GM18507 (cell line): Measurements from ENCODE around the gene NPVF.

Source experiments
- DNase-seq: peaks from one replicate; pipeline ENCODE4 v3.0.0; 2011; ENCODE audit warnings: low read depth; ENCODE audit not compliant: insufficient read length; ENCODE audit errors: extremely low spot score
- FAIRE-seq: peaks from 2 replicates; lab custom pipeline; 2011; peaks lifted over from hg19 to GRCh38; lab: Jason Lieb, UNC

NPVF gene, protein sequence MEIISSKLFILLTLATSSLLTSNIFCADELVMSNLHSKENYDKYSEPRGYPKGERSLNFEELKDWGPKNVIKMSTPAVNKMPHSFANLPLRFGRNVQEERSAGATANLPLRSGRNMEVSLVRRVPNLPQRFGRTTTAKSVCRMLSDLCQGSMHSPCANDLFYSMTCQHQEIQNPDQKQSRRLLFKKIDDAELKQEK

DNA sequence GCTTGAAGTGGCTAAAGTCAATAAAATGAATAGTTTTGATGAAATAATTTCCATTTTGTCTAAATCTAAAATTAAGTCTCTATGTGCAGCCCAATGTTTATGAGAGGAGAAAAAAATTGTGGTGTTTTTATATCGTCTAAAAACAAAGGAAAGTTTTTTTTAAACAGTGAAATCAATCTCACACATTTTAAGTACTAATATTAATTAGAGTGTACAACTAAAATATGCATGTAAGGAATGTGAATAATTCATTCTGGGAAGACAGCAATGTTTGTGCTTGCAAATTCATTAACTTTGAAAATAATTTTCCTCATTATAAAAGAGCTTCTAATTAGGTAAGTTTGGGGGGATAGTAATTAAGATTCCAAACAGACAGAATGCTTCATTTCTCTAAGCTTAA is at the start of gene NPVF:
TSS of gene NPVF (minus strand) at position 101 of the 400 bp plus-strand sequence. CDS start at position 54, 47 bp downstream.
- no peak for DNase-seq
- no peak for FAIRE-seq

DNA sequence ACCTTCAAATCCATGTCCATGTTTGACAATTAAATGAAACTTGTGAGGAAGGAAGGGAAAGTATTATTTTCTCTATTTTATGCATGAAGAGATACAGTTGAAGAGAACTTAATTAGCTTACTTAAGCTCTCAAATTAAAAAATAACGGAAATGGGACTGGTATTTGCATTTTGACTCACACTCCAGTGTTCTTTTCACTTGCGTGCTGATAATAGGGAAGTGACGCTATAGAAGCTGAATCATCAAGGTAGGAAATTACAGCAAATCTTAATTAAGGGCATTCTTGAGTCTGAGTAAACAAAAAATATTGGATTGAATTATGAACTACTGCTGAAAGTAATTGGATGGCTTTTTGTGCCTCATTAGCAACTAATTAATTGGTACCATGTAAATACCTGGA is 44.0 kb upstream of the NPVF start:
- no peak for FAIRE-seq
- DNase-seq = no peak

DNA sequence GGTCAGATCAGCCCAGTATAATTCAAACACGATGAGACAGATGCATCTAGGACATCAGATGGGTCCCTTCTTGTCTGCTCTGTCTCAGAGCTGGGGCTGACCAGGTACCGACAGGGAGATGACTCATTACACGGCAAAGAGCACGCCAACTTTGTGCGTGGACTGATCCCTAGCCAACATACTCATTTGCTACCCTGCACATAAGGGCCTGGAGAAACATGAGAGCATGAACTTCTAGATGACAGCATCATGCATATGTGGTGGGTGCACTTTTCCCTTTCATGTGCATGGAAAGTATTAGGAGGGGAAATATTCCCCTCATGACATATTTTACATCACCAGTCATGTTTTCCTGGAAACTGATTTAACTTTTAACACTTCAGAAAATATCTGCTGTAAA is 35.1 kb upstream of the NPVF start:
- DNase-seq (no peak), FAIRE-seq (no peak)

DNA sequence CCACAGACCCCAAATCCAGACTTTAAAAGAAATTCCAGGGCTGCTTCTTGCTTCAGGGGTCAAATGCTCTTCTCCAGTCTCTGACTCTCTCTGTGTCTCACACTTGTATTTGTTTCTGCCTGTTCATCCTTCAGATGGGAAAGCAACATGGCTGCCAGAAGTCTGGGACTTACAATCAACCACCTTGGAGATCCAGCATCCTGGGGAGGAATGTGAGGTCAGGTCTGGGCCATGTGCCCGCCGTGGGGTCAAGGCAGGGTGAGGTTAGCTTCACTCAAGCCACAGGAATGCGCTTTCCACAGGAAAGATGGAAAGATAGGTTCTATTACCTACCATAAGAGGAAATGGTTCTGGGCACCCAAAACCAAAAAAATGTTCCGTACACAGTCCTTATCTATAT is 34.3 kb upstream of the NPVF start:
- DNase-seq (no peak), FAIRE-seq (no peak)

DNA sequence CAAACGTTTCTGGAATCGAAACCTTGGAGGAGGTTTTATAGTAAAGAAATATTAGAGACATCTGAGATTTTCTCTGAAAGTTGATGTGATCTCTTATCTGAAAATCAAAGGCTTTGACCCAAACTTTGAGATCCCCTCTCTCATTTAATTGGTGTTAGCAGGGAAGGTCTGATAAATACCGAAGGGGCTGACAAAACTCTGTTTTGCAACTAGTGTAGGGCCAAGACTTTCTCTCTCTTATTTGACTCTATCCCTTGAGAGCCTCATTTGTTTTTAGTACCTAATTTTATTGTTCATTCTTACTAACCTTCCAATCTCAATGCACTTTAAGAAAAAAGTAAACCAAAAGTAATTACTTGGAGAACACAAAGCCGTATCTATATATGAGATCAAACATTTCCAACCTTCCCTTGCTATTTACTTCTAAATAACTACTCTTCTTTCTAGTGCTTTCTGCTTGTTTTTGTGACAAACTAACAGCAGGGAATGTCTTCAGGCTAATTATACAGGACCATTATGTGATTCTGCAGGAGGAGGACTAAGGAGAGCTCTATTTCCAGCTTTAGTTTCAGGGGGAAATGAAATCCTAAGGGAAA is 33.4 kb upstream of the NPVF start:
- FAIRE-seq = no peak
- no peak for DNase-seq

DNA sequence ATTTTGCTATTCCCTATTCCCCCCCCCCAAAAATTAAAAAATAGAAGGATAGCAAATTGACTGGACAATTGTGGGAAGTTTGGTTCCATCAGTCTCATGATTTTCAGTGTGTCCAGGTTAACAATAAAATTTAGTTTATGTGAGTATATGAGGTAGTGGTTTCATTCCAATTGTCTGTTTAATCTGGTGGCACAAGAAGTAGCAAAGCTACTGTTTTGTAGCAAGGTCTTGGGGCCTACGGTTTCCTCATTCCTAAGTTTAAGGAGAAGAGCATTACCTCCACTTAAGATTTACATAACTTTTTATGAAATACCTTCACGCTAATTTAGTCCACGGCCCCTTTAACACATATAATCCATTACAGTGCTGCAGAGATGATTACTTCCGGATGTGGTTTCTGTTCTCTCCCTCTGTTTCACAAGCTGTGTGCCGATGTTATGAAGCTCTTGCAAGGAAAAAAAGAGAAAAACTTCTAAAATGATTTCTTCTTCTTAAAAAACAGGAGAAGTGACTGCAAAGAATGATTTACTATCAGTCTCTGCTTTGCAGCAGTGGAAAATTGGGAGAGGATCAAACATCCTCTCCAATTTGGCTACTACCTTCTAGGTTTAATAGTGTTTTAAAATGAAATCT is 32.7 kb upstream of the NPVF start:
- DNase-seq (peak; percentile 4), FAIRE-seq (peak; percentile 57)

DNA sequence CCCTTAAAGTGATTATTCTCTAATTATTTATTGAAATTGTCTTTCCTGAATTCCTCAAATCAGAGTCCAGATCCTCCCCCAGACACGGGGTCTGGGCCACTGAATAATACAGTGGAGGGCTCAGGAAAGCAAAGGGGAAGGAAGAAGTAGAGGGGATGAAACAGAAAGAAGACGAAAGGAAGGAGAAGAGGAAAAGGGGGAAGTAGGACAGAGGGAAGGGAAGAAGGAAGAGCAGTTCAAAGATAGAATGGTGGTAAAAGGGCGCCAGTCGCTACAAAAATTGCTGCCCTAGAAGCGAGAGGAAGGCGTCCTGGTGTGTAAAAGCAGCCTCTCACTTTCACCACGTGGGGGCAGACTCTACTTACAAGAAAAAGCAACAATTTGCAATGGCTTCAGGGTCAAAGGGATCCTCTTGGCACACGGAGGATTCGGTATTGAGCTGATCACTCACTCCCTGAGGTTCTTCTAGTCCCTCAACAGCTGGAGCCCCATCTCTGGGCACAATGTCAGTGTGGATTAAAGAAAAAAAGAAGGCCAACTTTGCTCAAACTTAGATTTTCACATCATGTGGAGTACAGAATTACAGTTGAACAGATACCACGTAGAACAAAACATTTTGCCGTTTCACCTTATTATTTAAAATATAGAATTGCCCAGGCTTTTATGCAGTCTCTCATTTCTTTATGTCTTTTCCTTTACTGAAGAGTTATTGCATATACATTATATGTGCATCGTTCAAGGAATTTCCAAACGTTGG is 31.4 kb upstream of the NPVF start:
- DNase-seq (peak; percentile 20), FAIRE-seq (peak; percentile 95)

DNA sequence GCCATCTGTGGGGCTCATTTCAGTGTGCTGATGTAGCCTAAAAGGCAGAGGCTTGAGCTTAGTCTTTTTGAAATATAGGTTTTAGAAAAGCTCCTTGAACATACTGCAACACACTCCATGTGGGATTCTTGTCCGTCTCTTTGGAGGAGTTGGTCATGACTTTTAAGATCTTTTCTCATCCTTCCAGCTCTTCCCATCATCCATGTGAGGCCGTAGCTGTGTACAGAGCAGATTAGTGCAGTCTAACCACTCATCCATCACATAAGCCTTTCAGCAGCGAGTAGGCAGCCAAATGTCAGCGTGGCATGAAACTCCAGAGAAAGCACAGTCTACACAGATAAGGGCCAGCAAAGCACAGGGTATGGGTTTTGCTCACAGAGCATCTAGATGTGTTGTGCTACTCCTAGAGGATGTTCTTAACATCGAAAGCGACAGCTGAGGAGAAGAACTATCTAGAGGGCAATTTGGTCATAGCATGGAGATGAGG is 28.1 kb upstream of the NPVF start:
- DNase-seq (no peak), FAIRE-seq (no peak)

DNA sequence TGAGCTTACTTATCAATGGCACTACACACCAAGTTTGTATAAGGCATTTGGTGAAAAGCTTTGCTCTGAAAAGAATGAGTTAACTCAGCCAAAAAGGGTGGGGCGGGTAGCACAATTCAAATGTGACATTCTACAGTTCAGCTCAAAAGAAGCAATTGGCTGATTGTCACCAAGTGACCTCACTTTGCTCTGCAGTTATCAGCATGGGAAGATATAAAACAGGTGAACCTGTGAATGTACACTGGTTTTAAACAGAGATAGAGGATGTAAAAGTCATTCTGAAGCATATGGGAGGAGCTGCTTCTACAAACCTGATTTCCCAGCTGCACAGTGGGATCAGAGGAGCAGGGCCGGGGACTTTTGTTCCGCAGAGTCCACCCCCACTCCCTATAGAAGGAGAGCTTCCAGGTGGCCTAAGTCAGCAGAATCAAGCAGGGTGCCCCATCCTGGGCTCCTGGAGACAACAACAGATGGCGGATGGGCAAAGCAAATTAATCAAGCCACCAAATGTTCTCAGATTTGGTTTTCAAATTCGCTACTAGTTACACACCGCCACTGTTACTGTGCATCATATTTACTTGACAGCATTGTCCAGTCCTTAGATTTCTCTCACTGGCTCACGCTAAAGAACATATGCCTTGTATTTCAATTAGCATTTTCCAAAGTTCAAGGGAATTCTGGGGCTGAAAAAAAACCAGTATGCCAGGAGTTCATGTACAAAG is 27.5 kb upstream of the NPVF start:
- DNase-seq (no peak), FAIRE-seq (no peak)

DNA sequence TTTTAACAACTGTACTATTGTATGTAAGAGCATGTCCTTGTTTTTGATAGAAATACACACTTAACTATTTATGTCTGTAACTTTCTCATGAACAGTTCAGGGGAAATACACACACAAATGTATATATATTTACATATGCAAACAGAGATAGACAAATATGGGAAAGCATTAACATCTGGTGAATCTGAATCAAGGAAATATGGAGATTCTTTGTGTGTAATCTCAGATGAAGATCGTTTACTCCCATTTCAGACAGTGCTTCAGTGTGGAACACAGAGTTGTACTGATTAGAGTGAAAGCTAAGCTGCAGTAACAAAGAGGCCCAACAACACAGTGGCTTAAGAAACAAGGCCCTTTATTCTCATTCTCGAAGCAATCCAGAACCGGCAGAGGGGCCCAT is 26.3 kb upstream of the NPVF start:
- DNase-seq (no peak), FAIRE-seq (no peak)

DNA sequence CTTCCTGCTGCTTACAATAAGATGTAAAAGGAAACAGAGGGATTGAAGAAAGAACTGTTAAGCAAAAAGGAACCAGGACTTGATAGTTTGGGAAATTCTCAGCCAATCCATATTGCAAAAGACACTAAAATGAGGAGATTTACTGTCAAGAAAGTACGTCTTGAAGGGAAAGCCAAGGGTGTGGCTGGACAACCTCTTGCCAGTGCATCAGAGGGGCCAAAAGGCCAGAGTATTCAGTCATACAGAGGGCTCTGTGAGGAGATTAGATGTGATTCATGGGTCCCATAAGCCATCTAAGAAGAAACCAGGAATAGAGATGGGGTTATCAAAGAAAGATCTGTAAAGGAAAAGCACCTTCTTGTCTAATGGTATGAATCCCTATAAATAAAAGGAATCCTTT is 25.4 kb upstream of the NPVF start:
- no peak for DNase-seq
- no peak for FAIRE-seq

DNA sequence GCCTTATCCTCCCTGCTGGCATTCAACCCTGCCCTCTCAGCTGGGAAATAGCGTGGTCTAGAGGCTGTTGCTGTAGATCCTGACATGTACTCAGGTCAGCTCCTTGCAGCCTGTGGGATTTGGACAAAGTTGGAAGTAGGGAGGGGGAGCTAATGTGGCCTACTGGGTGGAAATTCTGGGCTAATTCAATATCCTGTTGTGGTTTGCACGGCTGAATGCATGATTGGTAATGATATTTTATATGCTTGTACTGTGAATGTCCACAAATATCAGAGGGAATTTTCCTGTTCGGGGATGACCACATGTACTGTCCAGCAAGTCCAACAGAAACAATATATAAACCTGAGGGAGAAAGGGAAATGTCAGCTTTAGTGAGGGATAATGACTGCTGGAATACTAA is 22.1 kb upstream of the NPVF start:
- FAIRE-seq (no peak), DNase-seq (no peak)

DNA sequence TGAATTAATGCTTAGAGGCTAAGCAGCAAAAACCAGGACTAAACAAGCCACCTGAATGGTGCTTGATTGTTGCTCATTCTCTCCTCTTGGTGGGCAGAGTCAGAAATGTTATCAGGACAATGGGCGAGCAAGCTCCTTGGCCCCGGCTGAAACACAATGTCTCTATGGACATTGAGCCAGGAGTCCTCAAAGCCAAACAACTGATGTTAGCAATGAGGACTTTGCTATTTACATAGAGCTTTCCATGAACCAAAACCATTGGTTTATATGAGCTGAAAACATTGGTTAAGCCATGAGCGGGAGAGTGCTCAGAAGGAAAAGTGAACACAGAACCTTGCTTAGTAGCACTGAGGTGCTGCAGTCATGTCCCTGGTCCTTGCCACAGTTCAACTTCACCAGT is 21.5 kb upstream of the NPVF start:
- DNase-seq (no peak), FAIRE-seq (no peak)

DNA sequence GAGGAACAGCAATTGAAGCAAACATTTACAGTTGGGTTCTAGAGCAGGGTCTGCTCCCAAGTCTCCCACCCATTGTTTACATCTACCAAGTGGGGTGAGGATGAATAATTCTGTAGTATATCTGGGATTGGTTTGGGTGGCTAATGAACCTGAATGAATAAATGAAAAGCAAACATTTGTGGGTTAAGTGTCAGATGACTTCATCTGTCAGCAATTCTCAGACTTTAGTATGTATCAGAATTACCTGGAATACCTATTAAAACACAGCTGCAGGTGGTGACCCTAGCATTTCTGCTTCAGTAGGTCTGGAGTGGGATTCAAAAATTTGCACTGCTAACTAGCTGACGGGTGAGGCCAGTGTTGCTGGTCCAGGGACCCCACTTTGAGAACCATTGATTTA is 18.0 kb upstream of the NPVF start:
- DNase-seq = no peak
- no peak for FAIRE-seq

DNA sequence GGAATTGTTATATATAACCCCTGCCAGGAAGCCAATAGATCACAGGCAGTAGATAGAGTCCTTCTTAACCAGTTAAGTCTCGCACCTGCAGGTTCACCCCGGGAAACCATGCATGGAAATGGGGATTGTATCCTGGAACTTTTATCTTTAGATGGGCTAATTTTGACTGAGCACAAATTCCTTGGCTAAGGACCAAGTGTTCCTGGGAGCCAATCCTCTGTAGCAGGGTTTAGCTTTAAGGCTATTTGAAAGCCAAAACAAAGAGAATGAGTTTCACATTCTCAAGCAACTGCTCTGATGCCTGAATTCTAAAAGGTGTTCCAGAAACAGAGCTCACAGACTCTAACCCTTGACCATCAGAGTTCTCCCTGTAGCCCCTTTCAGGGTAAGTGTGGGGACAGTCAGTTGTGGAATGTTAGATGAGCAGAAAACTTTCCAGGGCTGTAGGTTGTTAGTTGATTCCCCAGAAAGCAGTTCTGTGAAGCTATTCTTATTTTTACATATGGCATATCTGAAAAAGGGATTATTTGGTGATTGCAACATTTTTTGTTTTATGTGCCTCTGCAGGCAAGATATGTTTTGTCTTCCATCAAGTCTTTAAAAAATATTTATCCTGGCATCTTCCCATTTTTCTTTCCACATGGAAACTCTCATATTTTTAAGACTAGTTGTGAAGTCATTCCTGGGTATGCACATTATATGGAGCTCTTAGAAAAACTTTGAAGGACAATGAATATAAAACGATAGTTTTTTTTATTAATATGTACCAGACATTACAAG is 16.2 kb upstream of the NPVF start:
- FAIRE-seq (no peak), DNase-seq (no peak)

DNA sequence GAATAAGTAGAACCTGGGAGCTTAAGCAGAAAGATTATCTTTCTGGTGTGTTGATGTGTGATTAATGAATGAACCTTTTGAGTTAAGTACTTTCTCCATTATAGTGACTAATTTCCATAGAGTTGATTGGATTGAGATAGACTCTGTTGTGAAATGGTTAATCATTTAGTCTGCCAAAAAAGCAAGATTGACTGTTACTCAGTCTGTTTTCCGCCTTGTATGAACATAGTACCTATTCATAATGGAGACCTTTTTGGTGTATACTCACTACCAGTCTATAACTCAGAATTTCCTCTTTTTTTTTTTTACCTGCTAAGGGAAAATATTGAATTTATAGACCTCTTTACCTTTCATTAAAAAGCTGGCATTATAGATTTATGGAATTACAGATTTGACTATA is 14.4 kb upstream of the NPVF start:
- FAIRE-seq = no peak
- no peak for DNase-seq

DNA sequence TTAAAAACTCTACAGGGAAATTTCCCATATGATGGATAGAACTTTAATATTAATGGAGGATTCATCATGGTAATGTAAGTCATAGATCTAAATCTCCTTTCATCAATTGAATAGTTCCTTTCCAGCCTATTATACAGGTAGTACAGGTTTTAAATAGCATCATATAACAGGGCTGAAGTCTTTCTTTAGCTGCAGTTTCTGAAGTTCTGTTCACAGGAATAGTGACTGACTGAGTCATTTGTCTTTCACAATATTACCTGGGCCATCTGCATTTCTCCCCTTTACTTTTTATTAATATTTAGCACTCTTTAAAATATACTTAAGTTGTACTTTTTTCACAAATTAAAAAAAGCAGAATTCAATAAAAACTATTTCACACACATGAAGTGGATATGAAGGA is 12.6 kb upstream of the NPVF start:
- FAIRE-seq (no peak), DNase-seq (no peak)

DNA sequence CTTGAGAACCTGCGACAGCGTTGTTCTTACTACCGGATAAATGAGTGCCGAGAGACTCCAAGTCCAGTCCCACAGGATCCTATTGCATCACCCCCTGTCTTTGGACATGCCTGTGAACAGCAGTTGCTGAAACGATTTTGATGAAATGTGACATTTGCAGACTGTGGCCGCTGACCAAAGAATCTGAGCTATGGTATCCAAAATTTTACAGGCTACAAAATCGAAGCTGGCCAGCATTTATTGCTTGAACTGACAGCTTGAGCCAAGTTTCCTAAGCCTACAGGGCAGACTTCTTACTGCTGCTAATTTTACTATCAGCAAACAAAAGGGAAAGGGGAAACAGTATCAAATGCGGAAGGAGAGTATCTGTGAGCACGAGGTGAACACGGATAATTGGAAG is 12.1 kb upstream of the NPVF start:
- no peak for DNase-seq
- no peak for FAIRE-seq

DNA sequence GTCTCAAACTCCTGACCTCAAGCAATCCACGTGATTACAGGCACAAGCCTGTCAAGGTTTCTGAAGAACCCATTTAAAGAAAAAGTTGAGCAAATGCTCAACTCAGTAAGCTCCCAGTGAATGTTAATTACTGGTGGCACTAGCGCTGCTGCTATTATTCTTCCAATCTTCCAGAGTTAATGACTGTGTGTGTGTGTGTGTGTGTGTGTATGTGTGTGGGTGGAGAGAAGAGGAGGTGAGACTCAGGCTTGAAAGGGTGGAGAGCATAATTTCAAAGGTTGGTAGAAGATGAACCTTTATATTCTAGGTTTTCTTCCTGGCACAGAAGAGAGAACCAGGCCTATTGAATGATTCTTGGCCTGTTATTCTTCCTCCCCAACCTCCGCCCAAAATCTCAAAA is 11.6 kb upstream of the NPVF start:
- FAIRE-seq (no peak), DNase-seq (no peak)
